NCI-H2171 (cell line): Measurements from ENCODE around the gene PRKX.
A peak's percentile ranks its signal among the peaks of the same experiment; 100 is the strongest.
"Not testable (repeated sequence)": the region's sequence is repeated elsewhere in the genome, so short reads cannot be mapped to it uniquely, and the experiment has no call there.

Experiments used
- DNase-seq: peaks from one replicate; lab custom pipeline; 2025; lab: John Stamatoyannopoulos, UW

The PRKX gene

DNA sequence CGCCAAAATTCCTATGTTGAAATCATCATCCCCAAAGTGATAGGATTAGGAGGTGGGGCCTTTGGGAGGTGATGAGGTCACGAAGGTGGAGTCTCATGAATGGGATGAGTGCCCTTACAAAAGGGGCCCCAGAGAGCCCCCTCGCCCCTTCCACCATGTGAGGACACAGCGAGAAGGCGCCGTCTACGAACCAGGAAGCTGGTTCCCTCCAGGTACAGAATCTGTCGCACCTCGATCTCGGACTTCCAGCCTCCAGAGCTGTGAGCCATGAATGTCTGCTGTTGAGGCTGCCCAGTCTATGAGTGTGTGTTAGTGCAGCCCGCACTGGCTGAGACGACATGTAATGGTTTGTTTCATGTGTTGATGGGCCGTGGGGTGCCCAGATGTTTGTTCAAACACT is 60.3 kb downstream of the PRKX start:
- no peak for DNase-seq

DNA sequence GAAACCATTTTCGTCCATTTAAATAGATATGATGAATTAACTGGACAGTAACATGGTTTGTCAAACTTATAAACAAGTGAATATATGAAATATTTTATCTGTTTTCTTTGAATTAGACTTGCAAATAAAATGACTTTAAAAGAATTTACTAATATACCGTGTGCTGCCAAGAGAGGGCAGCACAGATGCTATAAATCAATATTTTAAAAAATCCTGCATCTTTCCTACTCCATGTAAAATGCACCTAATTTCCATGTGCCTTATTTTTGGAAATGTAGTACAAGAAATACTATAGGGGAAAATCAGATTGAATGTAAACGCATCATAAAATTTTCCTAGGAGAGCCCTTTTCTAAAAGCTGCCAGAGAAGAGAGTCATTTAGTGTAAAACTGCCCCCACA is 62.2 kb downstream of the PRKX start:
- peak; percentile 0 for DNase-seq

DNA sequence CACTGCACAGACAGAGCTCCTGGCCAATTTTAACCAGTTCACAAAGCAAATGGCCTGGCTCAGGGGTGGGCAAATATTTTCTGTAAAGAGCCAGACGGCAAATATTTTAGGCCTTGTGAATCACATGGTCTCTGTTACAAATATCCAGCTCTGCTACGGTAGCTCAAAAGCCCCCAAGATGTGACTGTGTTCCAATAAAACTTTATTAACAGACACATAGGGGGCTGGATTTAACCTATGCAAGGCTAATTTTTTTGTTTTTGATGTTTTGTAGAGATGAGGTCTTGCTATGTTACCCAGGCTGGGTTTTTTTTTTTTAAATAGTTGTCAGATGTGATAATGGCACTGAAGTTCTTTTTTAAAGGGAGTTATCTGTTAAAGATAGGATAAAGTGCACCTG is 65.4 kb downstream of the PRKX start:
- no peak for DNase-seq

DNA sequence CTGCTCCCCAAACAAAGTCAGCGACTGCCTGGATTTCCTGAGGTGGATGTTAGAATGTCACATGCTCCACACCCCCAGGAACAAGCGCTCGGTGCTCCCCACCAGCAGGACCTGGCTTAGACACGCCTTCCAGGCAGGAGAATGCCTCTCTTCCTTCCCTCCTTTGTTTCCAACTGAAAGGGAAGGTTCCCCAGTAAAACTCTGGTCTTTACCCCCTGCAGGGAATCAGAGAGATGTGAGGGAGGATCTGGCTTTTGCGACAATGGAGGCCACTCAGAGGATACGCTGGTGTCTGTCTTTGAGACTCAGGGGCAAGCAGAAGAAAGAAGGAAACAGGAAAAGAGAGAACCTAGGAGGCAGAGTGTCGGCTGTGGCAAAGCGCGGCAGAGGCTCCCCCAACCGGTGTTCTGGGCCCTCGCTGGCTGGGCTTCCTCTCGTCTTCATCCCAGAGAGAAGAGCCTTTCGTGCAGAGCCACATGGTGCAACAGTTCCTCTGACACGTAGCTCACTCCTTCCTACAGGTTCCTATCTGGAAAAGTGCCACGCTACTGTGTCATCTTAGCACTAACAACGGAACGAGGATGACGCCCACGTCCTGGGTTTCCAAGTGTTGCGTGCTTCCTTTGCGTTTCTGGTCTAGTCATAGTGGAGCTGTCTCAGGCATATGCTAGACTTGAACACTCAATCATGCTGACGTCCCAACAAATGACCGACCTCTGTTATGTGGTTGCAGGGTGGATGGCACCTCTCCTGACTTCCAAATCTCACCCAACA is 73.4 kb downstream of the PRKX start:
- not testable (repeated sequence) for DNase-seq

DNA sequence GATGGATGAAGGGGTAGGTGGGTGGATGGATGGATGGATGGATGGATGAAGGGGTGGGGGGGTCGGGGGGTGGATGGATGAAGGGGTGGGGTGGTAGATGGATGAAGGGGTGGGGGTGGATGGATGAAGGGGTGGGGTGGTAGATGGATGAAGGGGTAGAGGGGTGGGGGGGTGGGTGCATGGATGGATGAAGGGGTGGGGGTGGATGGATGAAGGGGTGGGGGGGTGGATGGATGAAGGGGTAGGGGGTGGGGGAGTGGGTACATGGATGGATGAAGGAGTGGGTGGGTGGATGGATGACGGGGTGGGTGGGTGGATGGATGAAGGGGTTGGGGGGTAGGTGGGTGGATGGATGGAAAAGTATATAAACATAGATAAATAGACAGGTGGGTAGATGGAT is 74.2 kb downstream of the PRKX start:
- no peak for DNase-seq

DNA sequence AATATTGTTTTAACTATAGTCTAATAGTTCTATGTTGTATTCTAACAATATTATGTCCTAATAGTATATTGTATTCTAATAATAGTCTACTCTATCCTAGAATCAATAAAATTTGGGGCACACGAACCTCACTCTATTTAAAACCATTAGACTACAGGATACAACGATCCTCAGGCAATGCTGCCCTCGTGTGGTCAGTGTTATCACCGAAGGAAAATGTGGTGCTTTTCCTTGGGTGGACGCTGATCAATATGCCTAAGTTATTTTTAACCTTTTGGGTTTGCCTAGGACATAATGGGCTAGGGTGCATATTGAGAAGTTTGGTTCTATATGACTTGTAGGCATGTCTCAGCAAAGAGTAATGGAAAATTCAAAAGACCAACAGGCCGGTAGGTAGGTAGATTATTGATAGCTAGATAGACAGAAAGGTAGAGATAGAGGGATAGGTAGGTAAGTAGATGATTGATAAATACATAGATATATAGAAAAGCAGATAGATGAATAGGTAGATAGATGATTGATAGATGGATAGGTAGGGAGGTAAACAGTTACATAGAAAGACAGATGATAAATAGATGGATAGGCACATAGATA is 75.1 kb downstream of the PRKX start:
- DNase-seq, result peak; percentile 5

DNA sequence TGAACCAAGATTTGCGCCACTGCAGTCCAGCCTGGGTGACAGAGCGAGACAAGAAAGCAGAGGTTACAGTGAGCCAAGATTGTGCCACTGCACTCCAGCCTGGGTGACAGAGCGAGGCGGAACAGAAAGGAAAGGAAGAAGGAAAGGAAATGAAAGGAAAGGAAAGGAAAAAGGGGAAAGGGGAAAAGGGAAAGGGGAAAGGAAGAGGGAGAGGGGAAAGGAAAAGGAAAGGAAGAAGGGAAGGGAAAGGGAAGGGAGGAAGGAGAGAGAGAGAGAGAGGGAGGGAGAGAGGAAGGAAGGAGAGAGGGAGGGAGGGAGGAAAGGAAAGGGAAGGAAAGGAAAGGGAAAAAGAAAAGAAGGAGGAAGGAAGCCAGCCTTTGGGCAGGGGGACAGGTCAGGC is 76.6 kb downstream of the PRKX start:
- no peak for DNase-seq

DNA sequence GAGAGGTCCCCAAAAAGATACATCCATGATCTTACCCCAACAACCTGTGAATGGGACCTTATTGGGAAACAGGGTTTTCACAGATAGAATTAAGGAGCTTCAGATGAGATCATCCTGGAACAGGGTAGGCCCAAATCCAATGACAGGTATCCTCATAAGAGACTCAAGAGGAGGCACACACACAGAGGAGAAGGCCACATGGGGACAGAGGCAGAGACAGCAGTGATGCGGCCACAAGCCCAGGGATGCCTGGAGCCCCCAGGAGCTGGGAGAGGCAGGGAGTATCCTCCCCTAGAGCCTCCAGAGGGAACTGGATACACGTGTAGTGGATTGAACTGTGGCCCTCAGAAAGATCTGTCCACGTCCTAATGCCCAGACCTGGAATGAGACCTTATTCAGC is 82.3 kb downstream of the PRKX start:
- DNase-seq, result no peak

DNA sequence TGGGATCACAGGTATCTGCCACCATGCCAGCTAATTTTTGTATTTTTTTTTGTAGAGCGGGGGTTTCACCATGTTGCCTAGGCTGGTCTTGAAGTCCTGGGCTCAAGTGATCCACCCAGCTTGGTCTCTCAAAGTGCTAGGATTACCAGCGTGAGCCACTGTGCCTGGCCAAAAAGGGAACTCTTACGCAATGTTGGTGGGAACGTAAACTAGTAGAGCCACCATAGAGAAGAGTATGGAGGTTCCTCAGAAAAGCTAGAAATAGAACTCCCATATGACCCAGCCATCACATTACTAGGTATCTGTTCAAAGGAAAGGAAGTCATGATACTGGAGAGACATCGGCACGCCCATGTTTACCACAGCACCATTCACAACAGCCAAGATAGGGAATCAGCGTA is 85.9 kb downstream of the PRKX start:
- DNase-seq, result no peak

DNA sequence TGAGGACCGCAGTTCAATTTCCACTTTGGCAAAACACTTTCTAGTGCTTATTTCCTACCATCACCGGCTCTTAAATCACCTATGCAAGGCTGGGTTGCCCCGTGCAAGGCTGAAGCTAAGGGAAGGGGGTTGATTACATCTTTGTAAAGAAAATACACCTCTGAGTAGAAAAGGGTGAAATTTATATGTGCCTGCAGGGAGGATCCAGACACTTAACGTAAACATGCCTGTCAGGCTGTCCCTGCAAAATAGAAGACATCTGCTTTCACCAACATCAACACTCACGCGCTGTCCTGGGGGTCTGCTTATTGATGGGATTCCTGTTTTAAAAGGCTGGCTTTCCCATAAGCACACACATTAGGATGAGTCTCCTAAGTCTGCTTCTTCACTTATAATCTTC is 92.0 kb downstream of the PRKX start:
- DNase-seq, result peak; percentile 22

DNA sequence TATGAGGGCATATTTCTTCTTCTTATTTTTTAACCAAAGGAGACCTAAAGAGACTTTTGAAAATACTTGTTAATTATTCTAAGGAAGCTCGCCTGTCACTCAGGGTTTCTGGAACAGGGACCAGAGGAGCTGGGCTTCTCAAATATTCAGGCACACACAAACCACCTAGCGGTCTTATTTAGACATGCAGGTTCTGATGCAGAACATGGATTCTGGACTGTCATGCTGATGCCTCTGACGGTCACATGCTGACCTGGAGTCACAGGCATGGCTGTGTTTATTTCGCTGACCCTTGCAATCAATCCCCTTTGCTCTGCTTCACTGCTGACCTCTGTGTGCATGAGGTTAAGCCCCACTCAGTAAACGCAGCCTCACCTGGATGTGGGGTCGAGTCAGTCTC is 101.7 kb downstream of the PRKX start:
- not testable (repeated sequence) for DNase-seq

DNA sequence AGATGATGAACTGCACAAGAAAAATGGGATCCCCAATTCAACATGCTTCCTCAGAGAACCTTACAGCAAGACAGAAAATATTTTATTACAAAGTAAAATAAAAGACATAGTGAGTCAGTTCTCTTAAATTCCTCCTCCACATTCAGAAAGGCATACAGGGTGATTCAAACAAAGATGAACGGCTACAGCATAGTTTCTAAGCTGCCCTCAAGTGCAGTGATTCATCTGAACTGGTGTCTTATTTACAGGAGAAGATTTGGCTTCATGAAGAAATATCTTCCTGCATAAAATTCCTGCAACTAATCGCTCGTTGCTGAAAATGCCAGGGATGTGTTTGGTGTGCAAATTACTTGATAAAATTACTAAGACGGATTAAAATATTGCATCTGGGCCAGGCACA is 103.6 kb downstream of the PRKX start:
- no peak for DNase-seq

DNA sequence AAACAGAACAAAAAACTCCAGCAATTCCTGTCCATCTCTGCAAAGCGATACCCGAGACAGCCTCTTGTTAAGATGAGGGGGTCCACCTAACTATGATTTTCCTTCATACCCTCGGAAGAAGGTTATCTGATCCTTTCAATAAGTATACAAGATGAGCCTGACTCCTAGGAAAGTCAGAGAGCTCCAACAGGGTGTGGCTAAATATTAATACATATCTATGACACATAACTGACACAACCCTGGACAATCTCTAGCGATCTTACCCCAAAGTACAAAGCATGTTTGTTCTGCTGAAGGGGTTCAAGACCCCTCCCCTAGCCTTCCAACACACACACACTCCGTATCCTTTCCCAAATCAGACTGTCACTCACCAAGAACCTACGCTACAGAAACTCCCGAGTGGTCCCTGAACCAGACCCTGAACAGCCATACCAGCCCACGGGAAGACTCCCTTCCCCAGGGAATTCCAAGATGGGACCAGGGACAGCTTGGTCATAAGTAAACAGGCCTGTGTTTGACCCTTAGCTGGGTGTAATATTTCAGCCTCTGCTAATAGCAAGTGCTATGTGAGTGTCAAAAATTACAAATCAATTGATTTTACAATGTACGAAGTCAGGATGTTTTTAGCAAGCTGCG is 110.3 kb downstream of the PRKX start:
- no peak for DNase-seq

DNA sequence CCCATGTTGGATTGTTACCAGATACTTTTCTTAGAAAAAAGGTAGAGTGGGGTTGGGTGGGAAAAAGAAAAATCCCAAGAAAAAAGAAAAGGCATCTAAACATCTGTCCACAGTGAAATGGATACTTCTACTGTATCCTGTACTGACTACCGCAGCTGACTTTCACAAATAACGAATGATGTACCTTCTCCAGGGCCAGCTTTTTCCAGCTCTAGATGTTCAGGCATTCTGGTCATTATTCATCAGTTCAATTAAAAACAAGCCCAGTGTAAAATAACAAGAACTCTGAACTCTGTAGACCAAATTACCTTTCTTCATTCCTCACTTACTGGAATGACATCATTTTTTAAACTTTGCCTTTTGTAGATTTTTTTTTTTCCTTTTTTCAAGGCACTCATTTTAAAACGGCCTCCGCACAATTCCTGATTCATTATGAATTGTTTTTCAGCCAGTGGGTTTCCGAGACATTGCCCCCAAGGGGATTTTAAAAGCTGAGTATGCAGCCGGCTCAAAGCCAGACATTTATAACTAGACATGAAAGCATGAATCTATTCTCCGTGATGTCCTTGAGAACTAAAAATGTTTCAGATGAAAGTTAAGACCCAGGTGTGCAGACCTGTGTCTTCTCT is 113.5 kb downstream of the PRKX start:
- peak; percentile 33 for DNase-seq

DNA sequence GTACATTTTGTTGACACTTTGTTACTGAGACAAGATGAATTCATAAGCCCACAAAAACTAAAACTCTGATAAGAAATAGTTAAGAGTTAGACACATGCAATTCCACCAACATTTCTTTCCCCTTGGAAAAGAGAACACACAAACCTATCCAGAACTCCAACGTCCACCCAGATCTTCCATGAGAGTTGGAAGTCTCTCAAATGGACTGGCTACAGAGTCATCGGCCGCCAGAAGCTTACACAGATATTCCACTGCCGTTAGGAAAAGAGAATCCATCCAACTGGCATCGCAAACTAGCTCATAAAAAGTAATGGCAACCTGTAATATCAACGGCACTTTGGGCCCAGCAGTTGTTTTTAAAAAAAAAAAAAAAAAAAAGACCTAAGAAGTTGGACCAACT is 114.7 kb downstream of the PRKX start:
- no peak for DNase-seq

DNA sequence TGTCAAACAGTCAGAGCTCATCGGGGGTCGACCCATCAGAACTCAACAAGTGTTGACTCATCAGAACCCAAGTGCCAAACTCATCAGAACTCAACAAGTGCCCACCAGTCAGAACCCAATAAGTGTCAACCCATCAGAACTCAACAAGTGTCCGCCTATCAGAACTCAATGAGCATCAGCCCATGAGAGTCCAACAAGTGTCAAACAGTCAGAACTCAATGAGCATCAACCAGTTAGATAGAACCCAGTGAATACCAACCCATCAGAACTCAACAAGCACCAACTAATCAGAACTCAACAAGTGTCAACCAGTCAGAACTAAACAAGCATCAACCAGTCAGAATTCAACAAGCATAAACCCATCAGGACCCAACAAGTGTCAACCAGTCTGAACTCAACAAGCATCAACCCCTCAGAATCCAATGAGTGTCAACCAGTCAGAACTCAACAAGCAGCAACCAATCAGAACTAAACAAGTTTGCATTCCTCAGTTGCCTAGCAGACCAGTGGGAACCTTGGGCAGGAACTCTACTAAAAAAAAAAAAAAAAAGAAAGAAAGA is 115.3 kb downstream of the PRKX start:
- DNase-seq, result no peak

DNA sequence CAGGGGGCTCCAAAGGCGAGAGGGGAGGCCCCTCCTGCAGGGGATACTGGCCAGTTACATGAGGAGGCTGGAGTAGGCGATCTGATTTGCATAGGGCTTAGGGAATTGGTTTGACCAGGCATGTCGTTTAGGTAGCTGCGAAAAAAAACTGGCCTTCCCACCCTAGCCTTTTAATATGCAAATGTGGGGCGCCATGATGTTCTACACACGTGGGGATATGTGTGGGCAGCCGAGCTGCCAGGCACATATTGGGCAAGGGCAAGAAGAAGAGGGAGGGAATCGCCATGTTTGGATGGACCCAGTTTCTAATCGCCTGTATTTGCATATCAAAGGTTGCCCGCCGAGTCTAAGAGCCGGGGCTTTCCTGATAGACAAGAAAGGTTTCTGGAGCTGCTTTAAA is 121.3 kb downstream of the PRKX start:
- DNase-seq, result no peak

DNA sequence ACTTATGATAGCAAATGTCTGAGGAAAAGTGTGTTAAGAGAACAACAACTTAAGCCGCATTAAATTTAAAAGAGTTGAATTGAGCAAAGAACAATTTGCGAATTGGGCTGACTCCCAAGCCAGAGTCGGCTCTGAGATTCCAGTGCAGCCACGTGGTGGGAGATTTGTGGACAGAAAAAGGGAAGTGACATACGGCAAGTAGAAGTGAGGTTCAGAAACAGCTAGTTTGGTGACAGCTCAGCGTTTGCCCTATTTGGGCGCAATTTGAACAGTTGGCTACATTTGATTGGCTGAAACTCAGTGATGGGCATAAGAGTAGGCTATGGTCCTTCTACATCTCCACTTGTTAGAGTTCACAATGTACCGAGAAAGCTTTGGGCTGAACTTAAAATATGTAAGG is 124.0 kb downstream of the PRKX start:
- DNase-seq, result no peak

DNA sequence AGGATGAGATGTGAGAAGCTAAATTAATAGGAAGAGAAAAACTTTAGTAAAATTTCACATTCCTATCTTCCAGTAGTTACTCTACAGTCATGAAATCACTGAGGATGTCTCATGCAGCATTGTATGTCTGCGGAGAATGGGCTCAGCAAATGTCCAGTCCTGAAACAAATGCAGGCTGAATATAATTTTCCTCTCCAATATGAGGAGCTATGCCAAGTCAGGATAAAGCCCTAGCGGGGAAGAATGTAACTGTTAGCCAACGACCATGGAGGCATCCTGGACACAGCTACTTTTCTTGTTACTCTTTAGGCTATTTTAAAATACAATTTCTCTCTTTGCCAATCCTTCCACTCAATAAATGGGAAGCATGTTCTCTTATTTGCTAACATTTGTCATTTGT is 127.7 kb downstream of the PRKX start:
- no peak for DNase-seq

DNA sequence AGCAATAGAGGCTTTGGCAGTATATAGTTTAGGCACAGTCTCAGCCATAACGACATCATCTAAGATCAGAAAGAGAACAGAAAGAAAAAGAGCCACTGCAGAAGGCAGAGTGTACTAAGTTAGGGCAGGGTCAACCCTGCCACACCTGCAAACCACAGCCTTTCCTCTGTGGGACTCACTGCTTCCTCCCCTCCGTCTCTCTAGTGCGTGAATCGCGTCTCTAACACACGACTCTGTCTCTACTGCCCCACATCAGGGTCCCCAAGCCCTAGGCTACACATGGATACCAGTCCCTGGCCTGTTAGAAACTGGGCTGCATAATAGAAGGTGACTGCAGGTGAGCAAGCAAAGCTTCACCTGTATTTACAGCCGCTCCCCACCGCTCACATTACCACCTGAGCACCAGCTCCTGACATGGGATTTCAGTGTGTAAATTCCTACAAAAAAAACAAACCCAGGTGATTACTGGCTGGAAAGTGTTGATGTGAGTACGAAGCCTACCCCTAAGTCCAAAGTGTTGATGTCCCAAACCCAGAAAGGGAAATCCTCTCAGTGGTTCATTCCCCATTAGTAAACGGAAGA is 128.9 kb downstream of the PRKX start:
- no peak for DNase-seq

DNA sequence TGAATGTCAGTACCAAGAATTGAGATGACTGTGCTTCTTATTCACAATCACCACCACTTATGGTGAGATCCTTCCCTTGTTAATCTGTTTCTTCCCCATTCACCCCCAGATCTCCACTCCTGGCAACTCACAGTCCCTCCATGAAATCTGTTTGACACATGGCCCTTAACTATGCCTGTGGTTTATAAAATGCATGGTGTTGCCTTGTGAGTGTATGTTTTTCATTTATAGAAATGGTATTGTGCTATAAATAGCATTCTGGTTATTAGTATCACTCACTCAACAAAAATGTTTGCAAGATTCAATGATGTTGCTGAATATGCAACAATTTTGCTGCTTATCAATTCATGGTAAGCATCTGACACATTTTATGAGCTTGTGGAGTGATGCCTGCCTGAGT is 131.0 kb downstream of the PRKX start:
- no peak for DNase-seq

DNA sequence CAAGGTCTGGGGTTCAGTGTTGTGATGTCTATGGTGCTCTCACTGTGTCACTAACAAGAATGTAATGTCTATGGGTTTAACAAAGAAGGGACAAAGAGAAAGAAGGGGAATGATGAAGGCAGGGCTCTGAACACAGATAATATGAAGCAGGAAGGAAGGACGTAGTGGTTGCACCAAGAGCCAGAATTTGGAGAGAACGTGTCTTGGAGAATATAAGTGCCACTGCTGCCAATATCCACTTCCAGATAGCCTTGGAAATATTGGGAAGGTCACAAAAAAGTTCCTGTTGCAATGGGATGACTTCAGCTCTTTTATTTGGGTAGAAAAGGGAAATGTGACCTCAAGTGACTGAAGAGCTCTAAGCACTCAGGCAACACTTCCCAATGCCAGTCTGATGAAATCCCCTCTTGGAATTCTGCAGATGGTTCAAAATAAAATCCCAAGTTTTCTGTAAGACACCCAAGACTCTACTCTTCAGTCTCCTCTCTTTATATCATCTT is 131.8 kb downstream of the PRKX start:
- no peak for DNase-seq
